Measurements from ENCODE around the gene ATG4C. TPM values are rescaled to one million over a fixed set of nuclear protein-coding genes. Genes with fewer than 3 reads are reported as not detected.
A peak's percentile ranks its signal among the peaks of the same experiment; 100 is the strongest.

The ATG4C gene
- total RNA-seq, 1 experiment from 2014 or later: 2.0 TPM

DNA sequence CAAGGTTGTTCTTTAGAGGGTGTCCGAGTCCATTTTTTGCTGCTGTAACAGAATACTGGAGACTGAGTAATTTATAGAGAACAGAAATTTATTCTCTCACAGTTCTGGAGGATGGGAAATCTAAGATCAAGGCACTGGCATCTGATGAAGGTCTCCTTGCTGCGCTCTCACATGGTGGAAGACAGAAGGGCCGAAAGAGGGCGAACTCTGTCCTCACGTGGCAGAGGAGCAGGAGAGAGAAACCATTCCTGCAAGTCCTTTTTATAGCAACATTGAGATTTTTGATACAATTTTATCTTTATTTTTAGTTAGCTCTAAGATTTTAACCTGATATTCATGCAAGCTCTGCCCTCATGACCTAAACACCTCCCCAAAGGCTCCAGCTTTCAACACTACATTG lies 48.3 kb downstream of the ATG4C start:
- in situ Hi-C loops (cut with HindIII; ENCODE audit: low sequenced_read_pairs): no loop called here

DNA sequence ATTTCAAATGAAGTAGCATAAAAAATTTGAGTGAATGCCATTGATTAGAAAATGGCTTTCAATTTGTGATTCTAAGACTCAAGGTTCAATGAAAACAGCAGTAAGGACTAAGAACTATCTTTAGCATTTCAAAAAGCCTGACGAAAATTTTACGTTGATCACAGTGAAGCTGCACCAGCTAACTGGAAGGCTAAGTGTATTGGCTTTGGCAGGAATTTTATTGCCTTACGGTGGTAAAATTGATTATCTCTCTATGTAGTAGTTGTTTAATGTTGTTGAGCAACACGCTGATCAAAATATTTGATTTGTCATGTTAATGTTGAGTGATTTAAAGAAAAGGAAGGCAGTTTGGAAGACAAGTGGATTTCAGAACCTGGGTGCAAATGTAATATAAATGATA lies 49.6 kb downstream of the ATG4C start:
- no peak for DNase-seq (ENCODE audit: low spot score)
- in situ Hi-C loops (cut with HindIII; ENCODE audit: low sequenced_read_pairs): no loop called here

More for the DNA sequence above, 48.3 kb downstream of the ATG4C start:
- DNase-seq (ENCODE audit: low spot score): no peak

DNA sequence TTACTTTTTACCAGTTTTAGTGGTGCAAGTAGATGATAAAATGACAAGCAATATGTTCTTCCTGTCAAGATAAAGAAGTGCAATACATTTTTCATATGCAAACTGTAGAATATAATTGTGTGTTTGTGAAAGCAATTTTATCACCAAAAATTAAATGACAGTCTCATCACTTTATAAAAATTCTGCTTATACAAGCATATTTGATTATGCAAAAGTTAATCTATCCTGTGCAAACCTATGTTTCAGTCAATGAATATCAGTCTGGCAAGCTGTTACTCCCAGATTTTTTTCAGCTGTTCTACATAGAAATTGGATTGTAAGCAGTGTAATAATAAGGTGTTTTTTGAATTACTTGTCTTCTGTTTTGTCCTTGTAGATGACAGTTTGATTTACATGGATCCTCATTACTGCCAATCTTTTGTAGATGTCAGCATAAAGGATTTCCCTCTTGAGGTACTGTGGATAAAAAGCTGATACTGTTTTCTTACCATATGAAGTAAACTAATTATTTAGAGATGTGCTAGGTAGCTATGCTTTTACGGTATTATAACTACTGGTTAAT lies 50.5 kb downstream of the ATG4C start:
- in situ Hi-C loops (cut with HindIII; ENCODE audit: low sequenced_read_pairs): no loop called here

DNA sequence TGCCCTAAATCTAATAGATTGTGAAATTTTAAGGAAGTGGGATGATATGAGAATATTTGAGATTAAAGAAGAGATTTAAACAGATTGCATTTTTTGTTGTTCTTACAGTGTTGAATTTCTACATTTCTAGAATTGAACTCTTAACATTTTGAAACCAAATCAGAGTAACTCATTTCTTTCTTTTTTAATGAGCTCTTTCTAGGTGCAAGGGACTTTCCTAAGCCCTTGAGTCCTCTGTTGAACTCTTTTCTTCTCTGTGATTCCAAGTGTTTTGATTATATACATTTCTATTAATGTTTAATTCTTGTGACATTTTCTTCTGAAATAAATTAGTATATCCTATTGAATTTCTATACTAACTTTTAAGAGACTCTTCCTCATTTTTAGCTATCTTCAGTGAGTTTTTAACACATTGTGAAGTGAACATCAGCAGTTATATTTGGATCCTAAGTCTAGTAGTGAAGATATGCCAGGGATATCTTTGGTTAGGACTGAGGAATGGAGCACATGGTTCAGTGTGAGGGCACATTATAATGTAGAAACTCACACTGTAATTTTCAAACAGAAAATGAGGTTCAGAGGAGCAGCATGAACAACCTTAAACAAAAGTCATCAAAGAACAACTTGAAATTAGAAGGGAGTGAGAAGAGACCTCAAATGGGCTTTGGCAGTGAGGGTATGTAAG lies 53.1 kb downstream of the ATG4C start:
- DNase-seq (ENCODE audit: low spot score): no peak
- in situ Hi-C loops (cut with HindIII; ENCODE audit: low sequenced_read_pairs): no loop called here

More for the DNA sequence above, 50.5 kb downstream of the ATG4C start:
- DNase-seq (ENCODE audit: low spot score): no peak

DNA sequence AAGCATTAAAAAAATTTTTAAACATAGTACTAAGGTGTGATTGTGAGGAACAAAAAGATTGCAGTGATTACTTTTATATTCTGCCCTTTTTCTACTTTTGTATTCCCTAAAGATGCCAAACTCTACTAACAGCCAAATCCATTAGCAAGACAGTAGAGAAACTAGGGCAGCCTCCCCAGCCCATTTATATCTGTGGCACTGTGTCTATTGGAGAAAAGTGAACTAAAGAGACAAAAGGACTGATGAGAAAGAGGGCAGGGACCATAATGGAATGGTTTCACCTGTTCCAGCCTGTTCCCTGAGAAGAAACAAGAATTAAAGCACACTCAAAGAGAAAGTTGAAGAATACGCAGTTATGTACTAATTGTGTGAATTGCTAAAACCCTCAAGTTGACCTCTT lies 56.6 kb downstream of the ATG4C start:
- in situ Hi-C loops (cut with HindIII; ENCODE audit: low sequenced_read_pairs): no loop called here
- DNase-seq (ENCODE audit: low spot score): peak; percentile 22

DNA sequence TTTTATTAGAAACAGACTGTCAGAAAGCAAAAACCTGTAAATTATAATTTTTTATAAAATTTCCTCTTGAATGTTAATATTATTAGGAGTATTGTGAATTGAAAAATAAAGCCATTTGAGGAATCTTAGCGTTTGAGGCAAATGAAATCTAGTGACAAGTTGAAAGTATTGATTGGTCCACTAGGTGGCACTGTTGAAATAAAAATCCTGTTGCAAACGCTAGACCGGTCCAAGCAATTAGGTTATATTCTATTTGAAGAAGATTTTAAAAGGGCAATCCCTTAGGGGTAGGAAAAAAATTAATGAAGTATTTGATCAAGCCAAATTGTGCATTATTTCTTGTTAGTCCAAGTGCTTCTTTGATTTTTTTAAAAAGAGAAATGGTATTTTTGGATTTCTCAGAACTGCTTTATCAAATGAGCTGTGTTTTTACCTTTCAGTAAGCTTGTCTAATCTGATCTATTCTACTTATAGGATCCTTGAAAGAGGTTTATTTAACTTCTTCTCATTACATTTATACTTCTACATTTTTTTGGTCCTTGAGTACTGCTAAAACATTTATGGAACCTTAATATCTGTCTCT lies 57.7 kb downstream of the ATG4C start:
- in situ Hi-C loops (cut with HindIII; ENCODE audit: low sequenced_read_pairs): no loop called here
- DNase-seq (ENCODE audit: low spot score): peak; percentile 85

DNA sequence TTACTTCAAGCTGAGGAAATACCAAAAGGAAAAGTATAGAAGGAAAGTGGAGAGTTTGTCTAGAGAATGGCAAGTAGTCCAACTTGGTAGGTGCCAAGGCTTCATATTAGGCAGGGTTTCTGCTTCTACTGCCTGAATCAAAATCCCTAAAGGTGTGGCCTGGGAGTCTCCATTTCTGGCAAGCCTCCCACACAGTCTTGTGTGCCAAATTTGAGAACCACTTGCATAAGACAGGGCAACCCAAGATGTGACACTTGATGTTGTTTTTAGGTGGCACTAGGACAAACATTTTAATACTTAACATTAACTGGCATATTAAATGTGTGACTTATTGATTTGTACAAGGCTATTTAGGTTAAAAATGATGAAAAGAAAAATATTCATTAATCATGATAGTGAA lies 60.1 kb downstream of the ATG4C start:
- in situ Hi-C loops (cut with HindIII; ENCODE audit: low sequenced_read_pairs): no loop called here
- peak; percentile 7 for DNase-seq (ENCODE audit: low spot score)

DNA sequence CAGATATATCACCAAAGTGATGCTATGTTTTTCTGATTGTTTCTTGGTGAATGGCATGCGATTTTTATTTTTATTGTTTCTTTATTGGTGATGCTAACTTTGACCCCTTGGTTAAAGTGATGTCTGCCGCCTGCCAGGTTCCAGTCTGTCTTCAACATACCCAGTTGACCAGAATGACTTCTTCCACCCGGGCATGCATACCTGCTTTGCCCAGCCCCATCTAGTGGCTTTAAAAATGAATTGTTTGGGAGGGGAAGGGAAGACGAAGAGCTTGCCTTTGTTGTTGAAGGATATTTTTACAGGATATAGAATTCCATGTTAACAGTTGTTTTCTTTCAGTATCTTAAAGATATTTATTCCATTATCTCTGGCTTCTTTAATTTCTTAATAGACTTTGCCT lies 65.1 kb downstream of the ATG4C start:
- in situ Hi-C loops (cut with HindIII; ENCODE audit: low sequenced_read_pairs): no loop called here
- no peak for DNase-seq (ENCODE audit: low spot score)

DNA sequence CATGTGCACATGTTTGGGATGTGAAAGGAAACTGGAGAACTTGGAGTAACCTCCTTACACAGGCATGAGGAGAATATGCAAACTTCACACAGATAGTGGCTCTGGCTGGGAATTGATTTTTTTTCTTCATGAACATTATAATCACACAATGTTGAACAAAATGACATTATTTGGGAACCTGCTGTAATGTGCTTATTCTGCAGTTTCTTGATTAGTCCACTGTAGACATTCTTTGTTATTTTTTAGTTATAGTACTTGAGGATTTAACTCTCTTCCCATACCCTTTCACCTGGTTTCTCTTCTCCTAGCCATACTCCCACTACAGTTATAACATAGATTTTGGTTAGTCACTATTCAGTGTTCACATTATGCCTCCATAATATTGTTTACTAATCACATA lies 68.3 kb downstream of the ATG4C start:
- in situ Hi-C loops (cut with HindIII; ENCODE audit: low sequenced_read_pairs): no loop called here
- DNase-seq (ENCODE audit: low spot score): no peak

DNA sequence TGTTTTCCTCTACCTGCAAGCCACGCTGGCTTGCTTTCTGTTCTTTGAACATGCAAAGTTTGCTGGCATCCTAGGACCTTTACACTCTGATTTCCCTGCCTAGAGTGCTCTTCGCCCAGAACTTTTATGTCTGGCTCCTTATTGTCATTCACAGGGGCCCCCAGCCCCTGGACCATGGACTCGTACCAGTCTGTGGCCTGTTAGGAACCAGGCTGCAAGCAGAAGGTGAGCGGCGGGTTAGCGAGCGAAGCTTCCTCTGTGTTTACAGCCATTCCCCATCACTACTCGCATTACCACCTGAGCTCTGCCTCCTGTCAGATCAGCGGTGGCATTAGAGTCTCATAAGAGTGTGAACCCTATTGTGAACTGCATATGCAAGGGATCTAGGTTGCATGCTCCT lies 73.0 kb downstream of the ATG4C start:
- no peak for DNase-seq (ENCODE audit: low spot score)
- in situ Hi-C loops (cut with HindIII; ENCODE audit: low sequenced_read_pairs): no loop called here

DNA sequence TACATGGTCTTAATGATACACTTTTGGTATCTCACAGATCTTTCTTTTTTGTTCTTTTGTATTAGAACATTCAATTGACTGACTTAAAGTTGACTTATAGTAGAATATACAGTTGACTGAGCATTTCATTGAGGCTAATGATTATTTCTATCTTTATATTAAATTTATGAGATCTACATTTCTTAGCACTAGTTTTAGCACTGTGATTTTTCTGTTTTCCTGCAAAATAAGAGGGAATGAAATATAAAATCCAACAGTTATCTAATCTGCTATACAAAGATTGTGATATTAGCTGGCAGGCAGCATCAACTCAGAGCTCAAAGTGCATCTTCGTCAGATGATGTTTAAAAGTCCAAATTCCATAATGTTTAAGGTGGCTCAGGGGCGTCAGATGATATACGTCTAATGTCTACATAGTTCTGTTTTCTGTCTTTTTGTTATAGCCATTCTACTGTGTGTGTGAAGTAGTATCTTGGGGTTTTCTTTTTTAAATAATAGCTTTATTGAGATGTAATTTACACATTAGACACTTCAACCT lies 85.4 kb downstream of the ATG4C start:
- DNase-seq (ENCODE audit: low spot score): no peak
- in situ Hi-C loops (cut with HindIII; ENCODE audit: low sequenced_read_pairs): no loop called here

DNA sequence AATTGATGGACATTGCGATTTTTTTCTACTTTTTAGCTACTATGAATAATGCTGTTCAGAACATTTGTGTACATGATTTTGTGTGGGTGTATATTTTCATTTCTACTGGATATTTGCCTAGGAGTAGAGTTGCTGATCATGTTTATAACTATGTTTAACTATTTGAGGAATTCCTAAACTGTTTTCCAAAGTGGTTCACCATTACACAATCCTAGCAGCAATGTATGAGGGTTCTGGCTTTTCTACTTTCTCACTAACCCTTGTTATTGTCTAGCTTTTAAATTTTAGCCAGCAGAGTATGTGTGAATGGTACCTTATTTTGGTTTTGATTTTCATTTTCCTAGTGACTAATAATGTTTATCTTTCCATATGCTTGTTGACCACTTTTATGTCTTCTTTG lies 86.2 kb downstream of the ATG4C start:
- in situ Hi-C loops (cut with HindIII; ENCODE audit: low sequenced_read_pairs): no loop called here
- no peak for DNase-seq (ENCODE audit: low spot score)

DNA sequence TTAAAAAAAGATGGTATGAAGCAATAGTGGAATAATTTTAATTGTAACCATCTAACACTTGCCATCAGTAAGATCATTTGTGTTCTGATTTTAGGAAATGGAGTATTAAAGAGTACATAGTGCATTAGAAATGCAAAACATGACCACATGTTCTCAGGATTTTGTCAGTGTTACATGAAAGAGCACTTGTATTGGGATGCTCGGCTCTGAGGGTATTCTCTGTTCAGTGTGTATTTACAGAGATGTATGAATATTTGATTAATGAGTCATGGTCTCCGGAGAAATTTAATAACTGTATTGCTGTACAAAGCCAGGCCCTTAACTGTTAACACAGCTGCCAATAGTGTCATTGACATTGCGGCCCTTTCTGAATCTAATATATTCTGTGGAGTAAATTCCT lies 91.7 kb downstream of the ATG4C start:
- no peak for DNase-seq (ENCODE audit: low spot score)
- in situ Hi-C loops (cut with HindIII; ENCODE audit: low sequenced_read_pairs): no loop called here

DNA sequence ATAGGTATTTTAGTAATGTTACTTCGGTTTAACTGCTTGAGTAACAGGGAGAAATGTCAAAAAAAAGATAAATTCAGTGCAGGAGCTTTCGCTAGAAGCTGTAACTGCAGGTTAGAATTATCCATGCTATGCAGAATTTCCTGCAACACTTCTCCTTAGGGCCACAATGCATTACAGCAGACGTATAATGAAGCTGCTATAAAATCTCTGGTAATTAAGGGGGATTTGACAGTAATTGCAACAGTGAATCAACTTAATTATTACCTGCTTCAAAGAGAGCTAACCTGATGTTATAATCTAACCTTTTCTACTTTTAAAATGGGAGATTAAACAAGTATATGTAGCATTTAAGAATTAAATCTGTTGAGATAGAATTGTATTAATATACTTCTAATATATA lies 92.6 kb downstream of the ATG4C start:
- in situ Hi-C loops (cut with HindIII; ENCODE audit: low sequenced_read_pairs): no loop called here
- DNase-seq (ENCODE audit: low spot score): no peak

DNA sequence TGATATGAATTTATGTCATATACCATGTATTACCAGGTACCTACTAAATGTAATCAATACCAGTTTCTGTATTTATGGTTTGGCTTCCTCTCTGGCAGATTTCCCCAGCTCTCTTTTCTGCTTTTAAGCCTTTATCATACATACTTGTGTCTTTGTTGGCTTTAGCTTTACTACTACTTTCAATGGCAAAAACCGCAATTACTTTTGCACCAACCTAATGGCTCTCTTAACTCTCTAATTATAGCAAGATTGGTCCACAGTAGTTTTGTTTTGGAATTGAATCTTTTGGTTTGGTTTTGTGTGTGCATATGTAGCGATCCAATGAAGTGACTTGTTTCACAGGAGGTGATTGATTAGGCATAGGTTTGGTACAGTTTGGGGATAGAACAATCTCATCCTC lies 93.6 kb downstream of the ATG4C start:
- in situ Hi-C loops (cut with HindIII; ENCODE audit: low sequenced_read_pairs): no loop called here

DNA sequence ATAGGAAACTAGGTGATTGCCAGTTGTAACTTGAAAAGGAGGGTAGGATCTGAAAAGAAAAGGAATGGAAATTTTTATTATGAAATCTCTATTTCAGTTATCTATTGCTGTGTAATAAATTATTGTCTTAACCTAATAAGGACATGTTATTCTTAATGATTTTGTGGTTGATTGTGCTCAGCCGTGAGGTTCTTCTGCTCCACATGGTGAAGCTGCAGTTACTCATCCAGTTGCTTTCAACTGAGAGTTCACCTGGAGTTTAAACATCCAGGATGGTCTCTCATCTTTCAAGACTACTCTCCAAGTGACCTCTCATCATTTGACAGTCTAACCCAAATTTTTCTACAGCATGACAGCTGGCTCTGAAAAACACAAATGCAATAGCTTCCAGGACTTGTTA lies 96.0 kb downstream of the ATG4C start:
- DNase-seq (ENCODE audit: low spot score): no peak
- in situ Hi-C loops (cut with HindIII; ENCODE audit: low sequenced_read_pairs): no loop called here

More for the DNA sequence above, 93.6 kb downstream of the ATG4C start:
- no peak for DNase-seq (ENCODE audit: low spot score)

DNA sequence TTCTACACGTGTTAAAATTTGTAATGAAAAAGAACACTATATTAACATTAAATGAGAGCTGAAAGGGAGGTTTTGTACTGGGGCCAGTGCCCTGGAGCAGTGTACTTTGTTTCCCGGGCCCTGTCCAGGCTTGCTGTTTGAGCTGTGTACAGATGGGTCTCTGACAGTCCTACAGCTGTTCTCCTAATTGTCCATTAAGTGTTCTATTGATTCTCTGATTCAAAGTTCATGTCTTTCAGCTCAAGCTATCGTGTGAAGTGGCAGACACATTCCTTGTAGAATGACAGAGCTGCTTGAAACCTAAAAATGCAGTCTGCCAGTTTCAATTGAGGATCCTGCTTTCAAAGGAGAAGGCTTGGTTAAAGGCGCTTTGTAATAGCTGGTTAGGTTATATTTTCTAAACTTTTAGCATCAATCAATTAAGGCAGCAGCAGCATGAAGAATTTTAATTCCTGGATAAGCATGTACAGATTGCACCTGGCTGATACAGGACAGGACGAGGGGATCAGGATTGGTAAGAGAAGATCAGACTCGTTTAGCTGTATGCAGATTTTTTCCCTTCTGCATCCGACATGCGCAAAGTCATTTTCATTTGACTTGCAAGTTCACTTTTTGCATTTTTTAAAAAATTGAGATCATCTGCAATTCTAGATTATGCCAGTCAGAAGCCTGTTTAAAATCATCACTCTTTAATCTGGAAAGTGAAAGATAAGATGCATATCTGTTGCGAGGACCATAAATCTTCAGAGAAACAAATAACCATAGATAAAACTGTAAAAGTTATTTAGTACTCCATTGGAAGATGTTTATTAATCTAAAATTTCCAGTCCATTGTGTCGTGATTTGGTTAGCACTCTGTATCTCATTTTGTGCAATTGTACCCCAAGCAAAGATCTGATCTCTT lies 98.5 kb downstream of the ATG4C start:
- in situ Hi-C loops (cut with HindIII; ENCODE audit: low sequenced_read_pairs): no loop called here

DNA sequence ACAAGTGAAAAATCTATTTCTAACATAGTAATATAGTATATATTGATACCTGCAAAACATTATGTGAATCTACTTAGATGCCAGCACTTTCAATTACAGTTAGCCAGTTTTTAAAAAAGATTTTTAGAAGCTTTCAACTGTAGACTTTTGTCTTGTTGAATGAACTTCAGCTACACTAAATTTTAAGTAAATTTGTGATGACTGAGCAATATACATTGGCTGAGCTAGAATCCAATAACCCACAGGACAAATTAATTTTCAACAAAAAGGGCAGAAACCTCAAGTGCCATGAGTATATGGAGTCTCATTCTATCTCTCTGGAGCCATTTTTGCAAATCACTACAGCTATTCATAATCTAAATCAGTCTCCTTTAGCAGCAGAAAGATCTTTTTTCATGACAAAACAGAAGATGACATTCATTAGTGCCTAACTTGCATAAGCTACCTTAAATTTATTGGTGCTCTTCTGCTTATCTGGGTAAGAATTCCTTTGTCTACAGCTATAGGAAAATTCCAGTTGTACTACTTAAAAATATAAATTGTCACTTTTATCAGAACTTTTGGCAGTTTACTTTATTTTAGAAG lies 100.3 kb downstream of the ATG4C start:
- DNase-seq (ENCODE audit: low spot score): no peak
- in situ Hi-C loops (cut with HindIII; ENCODE audit: low sequenced_read_pairs): no loop called here

More for the DNA sequence above, 98.5 kb downstream of the ATG4C start:
- DNase-seq (ENCODE audit: low spot score): no peak

DNA sequence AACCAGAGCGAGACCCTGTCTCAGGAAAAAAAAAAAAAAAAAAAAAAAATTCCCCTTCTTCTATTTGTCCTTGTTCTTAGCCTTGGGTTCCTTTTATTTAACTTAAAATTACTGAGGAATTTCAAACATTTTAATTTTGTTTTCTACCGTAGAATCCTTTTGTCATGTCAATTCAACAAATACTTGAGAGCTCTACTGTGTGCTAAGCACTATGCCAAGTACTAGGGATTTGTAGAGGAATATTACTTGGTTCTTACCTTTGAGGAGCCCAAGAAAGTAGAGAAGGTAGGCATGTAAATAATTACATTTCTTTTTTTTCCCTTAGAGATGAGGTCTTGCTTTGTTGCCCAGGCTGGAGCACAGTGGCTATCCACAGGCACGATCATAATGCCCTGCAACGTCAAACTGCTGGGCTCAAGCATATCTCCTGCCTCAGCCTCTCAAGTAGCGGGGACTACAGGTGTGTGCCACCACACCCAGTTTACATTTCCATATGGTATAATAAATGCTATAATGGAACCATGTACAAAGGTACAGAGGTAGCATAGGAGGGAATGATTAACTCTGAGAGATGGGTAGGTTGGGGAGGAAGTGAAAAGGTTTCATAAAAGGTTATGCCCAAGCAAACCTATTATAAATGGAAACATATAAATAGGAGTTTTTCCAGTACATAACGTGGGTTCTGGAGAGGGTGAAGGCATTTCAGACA lies 104.0 kb downstream of the ATG4C start:
- DNase-seq (ENCODE audit: low spot score): no peak
- in situ Hi-C loops (cut with HindIII; ENCODE audit: low sequenced_read_pairs): no loop called here

All from G401 (cell line).